ENCODE results near the gene EMILIN1.

Gene EMILIN1

DNA sequence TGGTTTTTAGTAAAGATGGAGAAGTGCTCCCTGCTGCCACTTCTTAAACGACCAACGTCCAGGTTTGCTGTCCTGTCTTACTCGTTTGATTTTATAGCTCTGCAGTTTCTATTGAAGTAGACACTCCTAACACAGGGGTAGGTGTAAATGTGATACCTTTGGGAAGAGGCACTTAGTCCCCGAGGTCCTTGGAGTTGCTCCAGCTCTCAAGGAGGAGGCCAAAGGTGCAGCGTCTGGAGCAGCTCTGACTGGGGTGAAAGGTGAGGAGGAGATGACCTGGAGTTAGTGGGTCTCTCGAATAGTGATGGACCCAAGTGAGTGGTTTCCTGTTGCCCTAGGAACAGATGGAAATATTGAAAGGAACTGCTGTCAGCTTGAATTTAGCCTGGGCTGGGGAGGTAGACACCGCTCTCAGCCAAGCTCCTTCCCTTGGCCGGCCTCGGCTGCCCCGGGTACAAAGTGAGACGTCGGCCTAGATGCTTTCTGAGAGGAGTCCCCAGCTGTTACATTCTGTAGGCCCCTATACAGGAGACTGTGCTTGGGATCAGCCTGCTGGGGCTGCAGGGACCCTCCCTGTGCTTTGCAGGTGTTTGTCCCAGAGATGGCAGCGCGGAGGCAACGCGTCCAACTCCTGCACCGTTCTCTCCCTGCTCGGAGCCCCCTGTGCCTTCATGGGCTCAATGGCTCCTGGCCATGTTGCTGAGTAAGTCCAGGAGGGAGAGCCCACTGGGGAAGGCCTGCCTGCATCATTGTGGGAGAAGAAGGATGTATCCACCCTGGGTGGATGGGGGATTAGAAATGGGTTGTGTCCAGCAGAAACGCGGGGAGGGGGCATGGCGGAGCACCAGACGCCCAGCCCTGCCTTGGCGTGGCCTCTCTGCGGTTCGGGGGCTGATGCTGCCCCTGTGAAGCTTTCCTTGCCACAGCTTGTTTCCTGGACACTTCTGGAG is 13.6 kb downstream of the EMILIN1 start:
- H3K4me3 ChIP-seq (ENCODE audit: low read depth, low read length) = no peak overlapping the region
- DNase-seq (ENCODE audit: low read depth) = no peak
- TF ChIP-seq, protein P1, sequence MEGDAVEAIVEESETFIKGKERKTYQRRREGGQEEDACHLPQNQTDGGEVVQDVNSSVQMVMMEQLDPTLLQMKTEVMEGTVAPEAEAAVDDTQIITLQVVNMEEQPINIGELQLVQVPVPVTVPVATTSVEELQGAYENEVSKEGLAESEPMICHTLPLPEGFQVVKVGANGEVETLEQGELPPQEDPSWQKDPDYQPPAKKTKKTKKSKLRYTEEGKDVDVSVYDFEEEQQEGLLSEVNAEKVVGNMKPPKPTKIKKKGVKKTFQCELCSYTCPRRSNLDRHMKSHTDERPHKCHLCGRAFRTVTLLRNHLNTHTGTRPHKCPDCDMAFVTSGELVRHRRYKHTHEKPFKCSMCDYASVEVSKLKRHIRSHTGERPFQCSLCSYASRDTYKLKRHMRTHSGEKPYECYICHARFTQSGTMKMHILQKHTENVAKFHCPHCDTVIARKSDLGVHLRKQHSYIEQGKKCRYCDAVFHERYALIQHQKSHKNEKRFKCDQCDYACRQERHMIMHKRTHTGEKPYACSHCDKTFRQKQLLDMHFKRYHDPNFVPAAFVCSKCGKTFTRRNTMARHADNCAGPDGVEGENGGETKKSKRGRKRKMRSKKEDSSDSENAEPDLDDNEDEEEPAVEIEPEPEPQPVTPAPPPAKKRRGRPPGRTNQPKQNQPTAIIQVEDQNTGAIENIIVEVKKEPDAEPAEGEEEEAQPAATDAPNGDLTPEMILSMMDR (IDR thresholded peaks at IDR 0.05; ENCODE audit: control insufficient read depth, extremely low read depth, insufficient read depth) = no peak

DNA sequence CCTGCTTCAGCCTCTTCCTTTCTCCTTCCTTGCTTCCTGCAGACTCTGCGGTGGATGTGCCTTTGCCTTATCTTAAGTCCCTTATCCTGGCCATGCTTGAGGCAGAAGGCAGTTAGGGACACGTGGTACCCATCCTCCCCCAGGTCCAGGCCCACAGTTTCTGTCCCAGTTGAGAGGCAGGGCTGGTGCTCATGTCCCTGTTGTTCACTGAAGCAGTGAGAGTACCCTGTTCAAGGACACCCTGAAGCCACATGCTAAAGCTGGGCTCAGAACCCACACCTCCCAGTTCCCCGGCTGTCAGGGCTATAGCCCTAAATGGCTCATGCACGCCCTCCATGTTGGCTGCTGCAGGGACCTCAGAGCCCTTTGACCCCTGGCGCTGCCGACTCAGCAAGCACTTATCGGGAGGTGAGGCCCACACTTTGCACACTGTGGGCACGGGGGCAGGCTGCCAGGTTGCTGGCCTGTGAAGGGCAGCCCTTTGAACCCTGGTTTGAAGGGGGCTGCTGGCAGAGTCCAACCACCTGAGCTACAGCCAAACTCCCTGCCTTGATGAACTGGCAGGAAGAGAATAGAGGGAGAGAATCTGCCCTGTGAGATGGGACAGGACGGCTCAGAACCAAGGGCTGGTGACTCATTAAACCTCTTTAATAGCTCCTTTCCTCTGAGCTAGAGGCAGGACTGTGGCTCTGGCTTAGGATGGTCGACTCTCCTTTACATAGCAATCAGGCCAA is 14.4 kb downstream of the EMILIN1 start:
- no peak for DNase-seq (ENCODE audit: low read depth)
- no peak overlapping the region for H3K4me3 ChIP-seq (ENCODE audit: low read depth, low read length)
- TF ChIP-seq, protein P1 (IDR thresholded peaks at IDR 0.05; ENCODE audit: control insufficient read depth, extremely low read depth, insufficient read depth) = no peak

DNA sequence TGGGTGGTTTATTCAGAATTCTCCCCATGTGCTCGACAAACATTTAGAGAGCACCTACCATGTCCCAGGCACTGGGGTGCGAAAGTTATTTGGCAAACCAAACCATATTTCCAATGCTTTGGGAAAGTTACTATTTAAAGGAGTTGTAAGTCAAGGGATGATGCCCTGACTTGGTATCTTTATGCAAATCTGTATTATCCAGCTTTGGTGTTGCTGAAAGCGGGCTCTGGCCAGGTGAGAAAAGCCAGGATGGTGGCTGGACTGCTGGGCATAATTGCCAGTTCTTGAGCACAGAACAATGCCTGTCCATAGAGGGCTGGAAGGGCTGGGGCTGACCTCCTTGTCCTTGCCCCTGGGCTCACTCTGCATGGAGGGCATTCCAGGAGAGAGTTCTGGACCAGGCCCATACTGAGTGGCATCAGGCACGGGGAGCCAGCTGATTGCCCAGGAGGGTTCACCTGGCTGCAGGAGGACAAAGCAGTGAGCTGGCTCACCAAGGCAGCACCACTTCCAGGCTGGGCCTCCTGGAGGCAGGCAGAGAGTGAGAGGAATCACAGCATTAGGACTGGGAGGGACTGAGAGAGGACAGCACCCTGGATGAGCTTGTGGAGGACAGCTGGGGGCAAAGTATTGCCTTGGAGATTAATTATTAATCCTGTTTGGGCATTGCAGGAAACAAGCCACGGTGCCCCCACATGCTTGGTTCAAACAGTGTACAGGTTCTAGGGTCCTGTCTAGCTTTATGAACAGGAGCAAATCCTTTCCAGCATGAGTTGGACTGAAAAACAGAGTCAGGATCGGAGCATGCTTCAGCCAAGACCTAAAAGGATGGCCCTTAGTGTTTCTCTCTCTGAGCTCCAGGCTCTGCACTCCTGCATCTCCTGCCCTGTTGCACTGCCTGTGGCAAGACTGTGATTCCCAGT is 15.3 kb downstream of the EMILIN1 start:
- no peak overlapping the region for H3K4me3 ChIP-seq (ENCODE audit: low read depth, low read length)
- TF ChIP-seq, protein P1 (IDR thresholded peaks at IDR 0.05; ENCODE audit: control insufficient read depth, extremely low read depth, insufficient read depth) = no peak
- DNase-seq (ENCODE audit: low read depth) = no peak

DNA sequence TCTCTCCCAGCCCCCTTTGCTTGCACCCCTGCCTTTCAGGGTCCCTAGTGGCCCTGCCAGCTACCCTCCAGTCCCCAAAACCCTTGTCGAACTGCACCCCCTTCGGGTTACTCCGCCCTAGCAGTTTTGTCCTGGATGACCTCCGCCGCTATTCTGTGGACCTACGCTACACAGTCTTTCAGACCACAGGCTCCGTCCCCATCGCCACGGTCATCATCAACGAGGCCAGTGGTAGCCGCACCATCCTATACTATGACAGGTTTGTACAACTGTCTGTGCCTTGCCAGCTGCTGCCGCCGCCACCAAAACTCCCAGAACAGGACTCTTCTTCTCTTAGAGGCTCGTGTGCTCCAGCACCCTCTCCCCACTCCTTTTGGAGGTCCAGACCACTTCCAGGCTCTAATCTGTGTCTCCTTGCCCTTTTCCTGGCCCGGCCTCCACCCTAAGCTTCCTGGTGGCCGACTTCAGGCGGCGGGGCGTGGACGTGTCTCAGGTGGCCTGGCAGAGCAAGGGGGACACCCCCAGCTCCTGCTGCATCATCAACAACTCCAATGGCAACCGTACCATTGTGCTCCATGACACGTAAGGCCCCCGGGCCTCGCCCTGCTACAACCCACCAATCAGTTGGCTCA is 16.1 kb downstream of the EMILIN1 start:
- no peak overlapping the region for H3K4me3 ChIP-seq (ENCODE audit: low read depth, low read length)

DNA sequence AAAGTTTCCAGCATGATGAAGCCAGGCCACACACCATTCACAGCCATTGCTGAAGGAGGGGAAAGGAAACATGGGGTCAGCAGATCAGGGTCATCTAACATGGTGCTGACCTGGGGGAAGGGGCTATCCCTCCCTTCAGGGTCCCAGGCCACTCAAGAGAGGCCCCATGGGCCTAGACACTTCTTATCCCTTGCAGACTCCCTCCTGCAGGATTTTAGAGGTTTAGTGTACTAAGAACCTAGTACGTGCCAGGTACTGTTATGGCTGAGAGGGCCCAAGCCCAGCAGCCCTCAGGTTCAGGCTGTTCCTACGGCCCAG is 17.0 kb downstream of the EMILIN1 start:
- no peak overlapping the region for H3K4me3 ChIP-seq (ENCODE audit: low read depth, low read length)
- no peak for DNase-seq (ENCODE audit: low read depth)
- TF ChIP-seq, protein P1 (IDR thresholded peaks at IDR 0.05; ENCODE audit: control insufficient read depth, extremely low read depth, insufficient read depth) = no peak

More for the DNA sequence above, 16.1 kb downstream of the EMILIN1 start:
- TF ChIP-seq, protein P1 (IDR thresholded peaks at IDR 0.05; ENCODE audit: control insufficient read depth, extremely low read depth, insufficient read depth) = no peak
- no peak for DNase-seq (ENCODE audit: low read depth)

All from LNCaP clone FGC (cell line).